HEK293 (cell line): Measurements from ENCODE around the gene CAPN15.
A peak's percentile ranks its signal among the peaks of the same experiment; 100 is the strongest.

Source experiments
- CTCF ChIA-PET: fragments of 350-600 bp; formaldehyde crosslinking; extraction: SDS; loops from one replicate; lab custom pipeline; 2021; ENCODE audit warnings: antibody characterized with exemption; lab: Yijun Ruan, JAX
- POLR2A ChIA-PET: fragments of 300-600 bp; formaldehyde crosslinking; extraction: SDS; loops from one replicate; lab custom pipeline; 2020; ENCODE audit warnings: antibody characterized with exemption, inconsistent platforms; lab: Yijun Ruan, JAX
- H3K27ac ChIP-seq: fragments of 200-500 bp; sonication (Bioruptor generic); 2 replicates; pipeline ENCODE4 v1.5.1; 2014; ENCODE audit warnings: low read depth, low read length, control low read depth, inconsistent platforms; ENCODE audit errors: extremely low read depth
- H3K36me3 ChIP-seq, 2 experiments: fragments of 200-500 bp in 1 of 2; sonication (Bioruptor generic) in 1 of 2; 1 replicate in 1 of 2; 2 replicates in 1 of 2; pipeline ENCODE4 v1.5.1; 2014 to 2017; ENCODE audit warnings: inconsistent platforms in 2 of 2, low read length in 2 of 2; ENCODE audit not compliant: control insufficient read depth in 2 of 2, insufficient read depth in 1 of 2
- H3K4me1 ChIP-seq: fragments of 200-500 bp; sonication (Bioruptor generic); 2 replicates; pipeline ENCODE4 v1.5.1; 2014; ENCODE audit warnings: mild to moderate bottlenecking, low read length, inconsistent platforms; ENCODE audit not compliant: control insufficient read depth, insufficient read depth
- H3K4me3 ChIP-seq: 2 replicates; pipeline ENCODE4 v1.5.1; 2011; ENCODE audit warnings: low read depth, mild to moderate bottlenecking, control low read depth, low read length, moderate library complexity
- H3K9me3 ChIP-seq: fragments of 200-500 bp; sonication (Bioruptor generic); 2 replicates; pipeline ENCODE4 v1.5.1; 2014; ENCODE audit warnings: low read depth, low read length, inconsistent platforms; ENCODE audit not compliant: control insufficient read depth, insufficient read depth
- FEZF1 ChIP-seq: fragments of 450-650 bp; formaldehyde crosslinking; IDR thresholded peaks from 2 replicates; pipeline ENCODE4 v1.5.1; 2016; ENCODE audit warnings: missing biosample characterization, missing genetic modification characterization
- GLIS2 ChIP-seq: fragments of 450-650 bp; formaldehyde crosslinking; IDR thresholded peaks from 2 replicates; pipeline ENCODE4 v1.5.1; 2016; ENCODE audit warnings: missing biosample characterization, missing genetic modification characterization
- SCRT2 ChIP-seq: fragments of 450-650 bp; formaldehyde crosslinking; IDR thresholded peaks from 2 replicates; pipeline ENCODE4 v1.5.1; 2016; ENCODE audit warnings: missing biosample characterization, missing genetic modification characterization
- SP7 ChIP-seq: fragments of 450-650 bp; formaldehyde crosslinking; IDR thresholded peaks from 2 replicates; pipeline ENCODE4 v1.5.1; 2016; ENCODE audit warnings: missing biosample characterization, missing genetic modification characterization
- WT1 ChIP-seq: fragments of 450-650 bp; formaldehyde crosslinking; IDR thresholded peaks from 2 replicates; pipeline ENCODE4 v1.5.1; 2016; ENCODE audit warnings: missing biosample characterization, missing genetic modification characterization
- ZIC2 ChIP-seq: fragments of 450-650 bp; formaldehyde crosslinking; IDR thresholded peaks from 2 replicates; pipeline ENCODE4 v1.5.1; 2016; ENCODE audit warnings: missing biosample characterization, missing genetic modification characterization
- ZNF174 ChIP-seq: fragments of 450-650 bp; formaldehyde crosslinking; IDR thresholded peaks from 2 replicates; pipeline ENCODE4 v1.5.0; 2017; ENCODE audit warnings: missing biosample characterization, mild to moderate bottlenecking, missing genetic modification characterization
- ZNF2 ChIP-seq: fragments of 450-650 bp; formaldehyde crosslinking; IDR thresholded peaks from 2 replicates; pipeline ENCODE4 v1.5.1; 2016; ENCODE audit warnings: missing biosample characterization, missing genetic modification characterization
- ZNF48 ChIP-seq: fragments of 450-650 bp; formaldehyde crosslinking; IDR thresholded peaks from 2 replicates; pipeline ENCODE4 v1.5.1; 2016; ENCODE audit warnings: missing biosample characterization, missing genetic modification characterization
- ZNF510 ChIP-seq: fragments of 450-650 bp; formaldehyde crosslinking; IDR thresholded peaks from 2 replicates; pipeline ENCODE4 v1.5.1; 2018; ENCODE audit warnings: mild to moderate bottlenecking, missing genetic modification characterization, missing biosample characterization; ENCODE audit not compliant: insufficient replicate concordance
- ZNF561 ChIP-seq: fragments of 450-650 bp; IDR thresholded peaks from 2 replicates; pipeline ENCODE4 v1.5.1; 2018; ENCODE audit warnings: missing biosample characterization, missing genetic modification characterization, borderline replicate concordance
- ZNF629 ChIP-seq: fragments of 450-650 bp; formaldehyde crosslinking; IDR thresholded peaks from 2 replicates; pipeline ENCODE4 v1.5.1; 2017; ENCODE audit warnings: missing biosample characterization, missing genetic modification characterization
- ZNF701 ChIP-seq: fragments of 450-650 bp; formaldehyde crosslinking; IDR thresholded peaks from 2 replicates; pipeline ENCODE4 v1.5.1; 2016; ENCODE audit warnings: missing biosample characterization, missing genetic modification characterization
- TF ChIP-seq, protein P1 (sequence below): fragments of 450-650 bp; IDR thresholded peaks from 2 replicates; pipeline ENCODE4 v1.5.1; 2018; ENCODE audit warnings: missing biosample characterization, mild to moderate bottlenecking, missing genetic modification characterization

The CAPN15 gene

DNA sequence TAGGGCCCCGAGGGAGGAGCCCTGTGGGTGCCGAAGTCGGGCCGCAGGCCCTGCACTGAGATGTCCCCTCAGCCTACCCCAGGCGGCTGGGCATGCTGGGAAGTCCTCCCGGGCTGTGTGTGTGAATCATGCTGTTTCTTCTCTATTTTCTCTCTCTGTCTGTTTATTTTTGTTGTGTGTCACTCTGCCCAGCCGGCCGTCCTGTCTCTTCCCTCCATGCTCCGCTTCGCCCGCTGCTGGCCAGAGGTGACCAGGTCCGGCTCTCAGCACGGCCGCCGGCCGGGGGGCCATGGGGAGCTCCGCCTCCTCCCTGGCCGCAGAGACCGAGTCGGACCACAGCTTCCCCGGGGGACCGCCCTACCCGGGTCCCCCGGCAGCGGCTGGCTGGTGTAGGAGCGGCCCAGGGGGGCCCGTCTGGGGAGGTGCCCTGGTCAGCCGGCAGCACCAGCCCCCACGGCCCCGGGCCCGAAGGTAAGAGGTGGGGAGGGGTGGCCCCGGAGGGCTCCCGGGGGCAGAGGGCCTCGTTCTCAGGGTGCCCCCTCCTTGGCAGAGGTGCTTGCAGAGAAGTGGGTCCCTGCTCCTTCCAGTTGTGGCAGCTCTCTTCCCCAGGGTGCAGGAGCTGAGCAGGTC, 12.5 kb downstream of the CAPN15 start:
- peaks cover 0 to 46% of the 10 kb centered on the region in 2 experiments; a peak in 2 of 3 replicates for H3K36me3 ChIP-seq
- ChIA-PET POLR2A (no interaction called here), CTCF (interaction anchor here (0.6 kb wide), 1 partner anchor 13 kb away, joined by 3 read pairs; no protein-coding TSS in a partner anchor)
- TF ChIP-seq ZIC2 (tag by site-specific recombination) (peak; percentile 45; the same call in 1 of the 2 replicates), SP7 (tag by site-specific recombination) (no peak)
- no peaks in the 10 kb centered on the region for H3K9me3 ChIP-seq
- no peak overlapping the region for H3K27ac ChIP-seq
- H3K4me1 ChIP-seq: no peaks in the 10 kb centered on the region
- no peak overlapping the region for H3K4me3 ChIP-seq

DNA sequence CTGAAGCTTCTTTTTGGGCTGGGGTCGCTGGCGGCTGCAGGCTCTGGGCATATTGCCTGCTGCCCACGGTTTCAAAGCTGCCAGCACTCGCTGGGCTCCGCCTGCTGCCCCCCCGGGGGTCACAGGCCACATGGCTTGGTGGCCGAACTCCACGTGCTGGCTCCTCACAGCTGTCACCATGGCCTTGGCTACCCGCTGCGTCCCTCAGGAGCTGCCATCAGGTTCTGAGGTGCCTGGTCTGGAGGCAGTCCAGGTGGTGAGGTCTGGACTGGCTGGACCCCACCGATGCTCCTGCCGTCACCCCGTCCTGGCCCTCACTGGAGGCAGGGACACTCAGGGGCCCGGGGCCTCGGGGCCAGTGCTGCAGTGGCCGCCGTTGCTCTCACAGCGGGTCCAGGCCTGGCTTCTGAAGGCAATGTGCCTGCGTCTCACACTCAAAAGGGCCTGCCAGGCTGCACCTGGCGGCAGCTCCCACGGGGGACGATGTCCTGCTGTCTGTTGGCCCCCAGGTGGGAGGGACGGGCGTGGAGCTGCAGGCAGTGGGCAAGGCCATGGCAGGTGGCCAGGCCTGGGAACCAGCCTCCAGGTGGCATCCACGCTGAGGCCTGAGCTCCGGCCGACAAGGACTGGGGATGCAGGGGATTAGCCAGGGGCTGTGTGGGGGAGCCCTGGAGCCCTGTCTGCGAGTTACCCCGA, 13.3 kb downstream of the CAPN15 start:
- no peaks in the 10 kb centered on the region for H3K9me3 ChIP-seq
- CTCF ChIA-PET: interaction anchor here (0.6 kb wide), 1 partner anchor 14 kb away, joined by 3 read pairs; no protein-coding TSS in a partner anchor
- POLR2A ChIA-PET: no interaction called here
- no peak for TF ChIP-seq FEZF1
- TF ChIP-seq ZNF510 (tag by site-specific recombination): no peak
- no peak for TF ChIP-seq SCRT2 (tag by site-specific recombination)
- TF ChIP-seq ZNF174 (tag by site-specific recombination): no peak
- TF ChIP-seq, protein P1, sequence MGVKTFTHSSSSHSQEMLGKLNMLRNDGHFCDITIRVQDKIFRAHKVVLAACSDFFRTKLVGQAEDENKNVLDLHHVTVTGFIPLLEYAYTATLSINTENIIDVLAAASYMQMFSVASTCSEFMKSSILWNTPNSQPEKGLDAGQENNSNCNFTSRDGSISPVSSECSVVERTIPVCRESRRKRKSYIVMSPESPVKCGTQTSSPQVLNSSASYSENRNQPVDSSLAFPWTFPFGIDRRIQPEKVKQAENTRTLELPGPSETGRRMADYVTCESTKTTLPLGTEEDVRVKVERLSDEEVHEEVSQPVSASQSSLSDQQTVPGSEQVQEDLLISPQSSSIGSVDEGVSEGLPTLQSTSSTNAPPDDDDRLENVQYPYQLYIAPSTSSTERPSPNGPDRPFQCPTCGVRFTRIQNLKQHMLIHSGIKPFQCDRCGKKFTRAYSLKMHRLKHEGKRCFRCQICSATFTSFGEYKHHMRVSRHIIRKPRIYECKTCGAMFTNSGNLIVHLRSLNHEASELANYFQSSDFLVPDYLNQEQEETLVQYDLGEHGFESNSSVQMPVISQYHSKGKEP (tag by site-specific recombination): no peak
- TF ChIP-seq ZNF2 (tag by site-specific recombination): no peak
- no peak for TF ChIP-seq ZNF629 (tag by site-specific recombination)
- no peak for TF ChIP-seq ZNF561 (tag by site-specific recombination)
- H3K4me3 ChIP-seq: no peak overlapping the region
- no peaks in the 10 kb centered on the region for H3K4me1 ChIP-seq
- H3K27ac ChIP-seq: no peak overlapping the region
- peaks cover 0 to 46% of the 10 kb centered on the region in 2 experiments; a peak in 2 of 3 replicates for H3K36me3 ChIP-seq

DNA sequence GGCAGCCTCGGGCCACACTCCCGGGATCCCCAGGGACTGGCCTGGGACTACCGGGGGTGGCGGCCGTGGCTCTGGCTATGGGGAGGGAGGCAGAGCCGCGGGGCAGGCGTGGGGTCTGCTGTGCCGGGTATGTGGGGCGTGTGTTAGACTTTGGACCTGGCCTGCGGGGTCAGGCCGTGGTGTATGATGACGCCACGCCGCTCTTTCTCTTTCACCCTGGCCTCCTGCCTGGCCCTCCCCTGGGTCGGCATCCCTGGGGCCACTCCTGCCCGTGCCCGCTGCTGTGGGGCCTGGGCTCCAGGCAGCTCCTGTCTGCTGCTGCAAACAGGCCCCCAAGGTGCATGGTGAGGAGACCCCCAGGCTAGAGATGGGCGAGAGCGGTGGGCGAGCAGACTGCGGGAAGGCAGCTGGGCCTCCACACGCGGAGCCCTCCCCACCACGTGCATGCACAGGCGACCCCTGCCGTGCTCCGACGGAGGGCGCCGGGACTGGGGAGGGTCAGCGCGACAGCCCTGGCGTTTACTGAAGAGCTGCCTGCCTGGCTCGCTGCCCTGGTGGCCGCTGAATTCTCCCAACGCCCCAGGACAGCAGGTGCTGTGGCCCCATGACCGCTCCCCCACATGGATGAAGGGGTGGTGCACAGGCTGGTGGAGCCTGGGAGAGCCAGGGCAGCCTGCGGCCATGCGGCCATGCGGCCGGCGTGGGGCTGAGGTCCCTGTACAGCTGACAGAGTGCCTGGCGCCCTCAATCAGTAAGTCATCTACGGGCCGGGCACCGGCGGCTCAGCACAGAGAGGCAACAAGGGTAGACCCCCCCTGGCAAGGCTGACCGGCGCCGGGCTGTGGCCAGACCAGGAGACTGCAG, 16.0 kb downstream of the CAPN15 start:
- Histone ChIP-seq H3K4me1 (no peaks in the 10 kb centered on the region), H3K4me3 (no peak overlapping the region), H3K9me3 (no peaks in the 10 kb centered on the region), H3K27ac (no peak overlapping the region)
- ChIA-PET POLR2A (interaction anchor here (0.5 to 0.9 kb wide), 2 partner anchors 15 to 44 kb away, joined by 3 to 5 read pairs; no protein-coding TSS in a partner anchor), CTCF (no interaction called here)
- TF ChIP-seq ZNF701 (no peak), GLIS2 (tag by site-specific recombination) (peak; percentile 29; the same call in 1 of the 2 replicates), ZIC2 (tag by site-specific recombination) (peak; percentile 12; the same call in 1 of the 2 replicates)
- TF ChIP-seq, all 188 proteins: peak for 2
- H3K36me3 ChIP-seq: peaks cover 0 to 32% of the 10 kb centered on the region in 2 experiments; a peak in 2 of 3 replicates

DNA sequence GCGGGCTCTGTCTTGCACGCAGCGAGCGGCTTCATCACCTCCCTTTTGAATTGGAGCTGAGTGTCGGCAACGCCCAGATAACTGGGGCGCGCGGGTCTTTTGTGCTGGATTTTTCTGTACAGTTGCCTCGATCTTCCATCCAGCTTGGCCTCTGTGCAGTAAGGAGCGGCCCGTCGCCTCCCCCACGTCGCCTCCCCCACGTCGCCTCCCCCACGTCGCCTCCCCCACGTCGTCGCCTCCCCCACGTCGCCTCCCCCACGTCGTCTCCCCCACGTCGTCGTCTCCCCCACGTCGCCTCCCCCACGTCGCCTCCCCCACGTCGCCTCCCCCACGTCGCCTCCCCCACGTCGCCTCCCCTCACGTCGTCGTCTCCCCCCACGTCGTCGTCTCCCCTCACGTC, 17.0 kb downstream of the CAPN15 start:
- Histone ChIP-seq H3K9me3 (no peaks in the 10 kb centered on the region), H3K36me3 (peaks cover 0 to 32% of the 10 kb centered on the region in 2 experiments; a peak in 2 of 3 replicates), H3K27ac (no peak overlapping the region), H3K4me3 (no peak overlapping the region), H3K4me1 (no peaks in the 10 kb centered on the region)
- POLR2A ChIA-PET: no interaction called here
- peak; percentile 69 for TF ChIP-seq WT1 (tag by site-specific recombination)
- TF ChIP-seq ZNF48 (tag by site-specific recombination): no peak
- CTCF ChIA-PET: no interaction called here
